Limb (tissue), 2 donors: ENCODE data around the gene AOAH.

Experiments used
- DNase-seq, 2 donors: peaks; one replicate each; pipeline ENCODE4 v3.0.0-alpha.2; 2016; ENCODE audit errors: extremely low spot score in 2 of 2

Gene AOAH

DNA sequence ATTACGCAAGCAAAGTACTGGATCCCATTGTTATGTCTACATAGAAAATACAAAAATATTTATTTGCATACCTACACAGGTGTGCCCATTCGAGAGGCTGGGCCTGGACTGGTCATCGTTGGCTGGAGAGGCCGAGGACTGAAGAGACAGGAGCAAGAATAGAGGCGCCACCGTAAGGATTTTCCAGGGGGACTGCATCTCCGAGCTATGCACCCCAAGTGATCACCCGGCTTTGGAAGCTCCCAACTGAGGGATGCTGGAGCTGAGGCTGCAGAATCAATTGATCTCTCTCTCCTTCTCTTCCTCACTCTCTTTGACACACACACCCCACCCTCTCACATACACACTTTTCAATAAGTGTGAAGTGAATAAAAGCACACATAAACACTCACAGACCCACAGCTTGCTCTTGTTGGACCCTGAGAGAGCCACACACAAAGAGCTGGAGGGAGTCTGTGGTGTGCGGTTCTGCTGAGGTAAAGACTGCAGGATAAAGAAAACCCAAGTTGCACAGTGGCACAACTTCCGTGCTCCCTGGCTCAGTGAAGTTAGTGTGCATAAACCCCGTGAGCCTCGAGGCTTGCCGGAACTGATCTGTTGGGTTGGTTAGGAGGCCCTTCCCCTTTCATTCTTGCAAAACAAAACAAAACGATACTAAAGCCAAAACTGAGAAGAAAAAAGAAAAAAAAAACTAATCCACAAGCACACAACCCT is at the start of gene AOAH:
AOAH (minus strand) TSS at position 544 of the 714 bp plus-strand sequence; CDS start at position 198, 346 bp downstream.
- DNase-seq, result no peak

DNA sequence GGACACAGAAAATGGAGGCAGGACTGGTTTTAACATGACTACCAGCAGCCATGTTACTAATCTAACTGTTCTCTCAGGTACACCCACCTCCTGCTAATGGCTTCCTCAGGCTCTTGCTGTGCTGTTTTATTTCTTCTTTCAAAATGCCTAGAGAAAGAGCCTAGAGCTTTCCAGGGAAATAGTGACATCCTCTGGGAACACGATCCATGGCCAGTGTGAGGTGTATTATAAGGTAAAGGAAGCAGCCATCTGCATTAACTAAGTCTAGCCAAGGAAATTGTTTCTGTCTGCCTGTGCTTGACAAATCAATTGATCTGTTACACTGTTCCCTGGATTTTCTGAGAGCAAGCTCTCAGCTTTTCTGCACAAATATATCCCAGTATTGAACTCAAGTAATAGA is 42.2 kb upstream of the AOAH start:
- no peak for DNase-seq

DNA sequence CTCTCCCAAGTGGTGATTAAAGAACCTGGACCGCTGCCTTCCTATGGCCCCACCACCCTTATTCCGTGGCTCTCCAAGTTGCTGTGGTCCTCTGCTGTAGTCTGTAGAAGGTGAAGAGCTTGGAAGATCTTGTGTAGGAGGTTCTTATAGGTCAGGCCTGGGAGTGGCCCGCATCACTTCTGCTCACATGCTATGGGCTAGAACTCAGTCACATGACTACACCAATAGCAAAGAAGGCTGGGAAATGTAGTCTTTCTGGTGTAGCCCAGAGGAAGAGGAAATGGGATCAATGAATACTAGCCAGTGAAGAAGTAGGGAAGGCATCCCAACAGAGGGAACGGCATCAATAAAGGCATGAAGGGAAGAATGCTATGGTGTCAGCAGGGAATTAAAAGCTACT is 41.3 kb upstream of the AOAH start:
- DNase-seq, result no peak

- DNase-seq, result no peak
Observed at GRCh38 chr7:36764929-36765328, 40.6 kb upstream of the AOAH start.

GRCh38 chr7:36763132-36763816 is 39.0 kb upstream of the AOAH start:
- DNase-seq, result no peak

GRCh38 chr7:36762394-36762793 is 38.1 kb upstream of the AOAH start:
- DNase-seq, result no peak

DNA sequence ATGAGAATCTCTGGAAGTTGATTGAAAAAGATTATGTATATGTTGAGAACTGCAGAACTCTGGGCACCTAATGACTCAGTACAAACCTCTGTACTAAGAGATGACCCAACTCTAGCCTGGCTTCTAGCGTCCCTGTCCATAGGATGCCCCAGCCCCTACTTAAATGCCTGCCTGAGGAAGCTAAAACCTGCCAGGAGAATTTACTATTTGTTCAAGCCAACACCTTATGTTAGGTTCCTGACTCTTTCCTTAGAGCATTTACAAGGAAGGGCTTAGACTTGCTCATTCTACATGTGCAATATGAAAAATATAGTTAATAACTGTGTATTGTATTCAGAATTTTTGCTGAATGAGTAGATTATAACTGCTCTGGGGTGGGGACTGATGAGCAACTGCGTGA is 37.5 kb upstream of the AOAH start:
- no peak for DNase-seq

- DNase-seq, result no peak
Observed at GRCh38 chr7:36760856-36761762, 36.8 kb upstream of the AOAH start.

DNA sequence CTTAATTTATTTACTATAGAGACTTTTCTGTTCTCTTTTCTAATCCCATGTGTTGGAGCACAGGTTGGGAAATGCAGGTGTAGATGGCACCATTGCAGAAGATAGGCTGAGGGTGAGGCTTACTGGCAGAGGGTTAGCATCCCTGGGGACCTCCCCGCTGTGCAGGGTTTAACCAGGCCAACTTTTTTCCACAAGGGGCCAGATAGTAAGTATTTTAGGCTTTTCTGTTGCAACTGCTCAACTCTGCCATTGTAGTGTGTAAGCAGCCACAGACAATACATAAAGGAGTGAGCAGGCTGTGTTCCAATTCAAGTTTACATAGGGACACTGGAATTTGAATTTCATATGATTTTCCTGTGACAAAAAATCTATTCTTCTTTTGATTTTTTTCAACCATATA is 34.6 kb upstream of the AOAH start:
- no peak for DNase-seq

DNA sequence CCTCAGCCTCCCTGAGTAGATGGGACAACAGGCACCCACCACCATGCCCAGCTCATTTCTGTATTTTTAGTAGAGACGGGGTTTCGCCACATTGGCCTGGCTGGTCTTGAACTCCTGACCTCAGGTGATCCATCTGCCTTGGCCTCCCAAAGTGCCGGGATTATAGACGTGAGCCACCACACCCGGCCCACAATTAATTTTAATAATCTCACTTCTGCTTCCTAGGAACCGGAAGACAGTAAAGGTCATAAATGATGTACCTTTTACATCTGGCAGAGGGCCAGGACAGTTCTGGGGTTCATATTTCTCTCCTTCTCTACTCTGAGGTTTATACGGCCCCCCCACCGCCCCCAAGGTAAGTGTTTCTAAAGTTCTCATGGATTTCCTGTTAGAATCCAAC is 31.2 kb upstream of the AOAH start:
- no peak for DNase-seq

DNA sequence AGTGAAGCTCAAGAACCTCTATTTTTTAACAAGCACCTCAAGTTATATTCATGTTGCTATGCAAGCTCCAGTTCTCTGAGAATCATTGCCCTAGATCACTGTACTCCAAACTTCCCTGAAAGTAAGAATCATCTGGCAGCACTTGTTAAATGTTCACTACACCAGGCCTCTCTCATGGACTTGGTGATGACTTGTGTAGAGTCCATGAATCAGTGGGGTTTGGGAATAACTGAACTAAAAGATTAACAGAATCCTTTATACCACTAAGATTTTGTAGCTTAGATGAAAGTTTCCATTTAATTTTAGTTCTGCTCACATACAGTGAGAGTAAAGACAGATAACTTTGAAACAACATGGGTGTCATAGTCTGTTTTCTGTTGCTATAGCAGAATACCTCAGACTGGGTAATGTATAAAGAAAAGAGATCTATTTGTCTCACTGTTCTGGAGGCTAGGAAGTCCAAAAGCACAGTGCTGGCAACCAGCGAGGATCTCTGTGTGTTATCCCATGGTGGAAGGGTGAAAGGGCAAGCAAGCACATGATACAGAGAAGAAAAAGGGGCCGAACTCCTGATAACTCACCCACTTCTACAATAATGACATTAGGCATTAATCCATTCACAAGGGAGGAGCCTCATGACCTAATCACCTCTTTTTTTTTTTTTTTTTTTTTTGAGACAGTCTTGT is 27.9 kb upstream of the AOAH start:
- no peak for DNase-seq

GRCh38 chr7:36750451-36750850 is 26.2 kb upstream of the AOAH start:
- DNase-seq, result no peak

- no peak for DNase-seq
Observed at GRCh38 chr7:36749282-36749960, 25.1 kb upstream of the AOAH start.

DNA sequence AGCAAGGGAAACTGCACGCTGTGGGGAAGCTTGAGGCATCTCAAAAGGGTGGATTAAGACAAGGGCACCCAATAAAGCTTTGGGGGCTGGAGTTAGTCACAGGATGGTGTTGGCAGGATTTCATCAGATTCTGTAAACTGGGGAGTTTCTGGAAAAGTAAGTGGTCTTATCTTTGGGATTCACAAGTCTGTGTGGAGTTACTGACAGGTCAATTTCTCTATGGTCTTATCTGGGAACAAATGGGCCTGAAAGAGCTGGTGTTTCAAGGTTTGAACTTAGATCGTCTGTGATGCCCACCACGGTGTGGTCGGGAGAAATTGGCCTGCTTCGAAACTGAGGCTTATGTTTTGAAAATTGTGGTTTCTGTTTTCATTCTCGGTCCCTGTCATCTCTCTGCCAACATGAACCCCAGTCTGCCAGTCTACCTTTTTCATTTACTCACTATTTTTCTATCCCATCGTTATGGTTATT is 23.8 kb upstream of the AOAH start:
- DNase-seq, result no peak

DNA sequence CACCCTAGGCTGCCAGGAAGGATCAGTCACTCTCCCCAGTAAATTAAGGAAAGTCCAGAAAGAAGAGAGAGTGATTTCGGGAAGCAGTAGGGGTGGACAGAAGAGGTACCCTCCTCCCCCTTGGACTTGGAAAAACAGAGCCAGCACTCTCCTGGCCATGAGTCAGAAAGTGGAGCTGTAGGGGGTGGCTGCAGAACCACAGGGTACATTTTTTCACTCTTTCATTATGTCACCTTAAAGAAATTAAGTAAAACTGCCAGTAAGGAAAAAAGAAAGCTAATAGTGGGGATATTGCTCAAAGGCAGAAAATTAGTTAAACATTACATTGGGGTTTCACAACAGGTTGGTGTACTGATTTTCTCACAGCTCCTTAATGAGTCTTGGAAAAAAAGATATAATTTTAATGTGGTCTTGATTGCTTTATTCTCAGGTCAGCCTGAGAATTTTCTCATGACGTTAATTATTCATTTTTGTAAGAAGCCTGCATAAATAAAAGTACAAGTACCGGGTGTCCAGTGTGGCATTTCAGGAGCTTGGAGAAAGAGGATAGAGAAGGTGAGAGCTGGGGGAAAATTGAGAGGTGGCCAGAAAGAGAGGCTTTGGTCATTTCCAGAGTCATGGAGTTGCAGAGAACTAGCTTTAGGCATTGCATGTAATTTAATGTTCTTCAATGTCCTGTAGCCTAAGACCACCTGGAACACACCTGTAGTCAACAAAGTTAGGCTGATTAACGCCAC is 23.2 kb upstream of the AOAH start:
- DNase-seq, result no peak

GRCh38 chr7:36746347-36746746 is 22.1 kb upstream of the AOAH start:
- DNase-seq, result no peak

DNA sequence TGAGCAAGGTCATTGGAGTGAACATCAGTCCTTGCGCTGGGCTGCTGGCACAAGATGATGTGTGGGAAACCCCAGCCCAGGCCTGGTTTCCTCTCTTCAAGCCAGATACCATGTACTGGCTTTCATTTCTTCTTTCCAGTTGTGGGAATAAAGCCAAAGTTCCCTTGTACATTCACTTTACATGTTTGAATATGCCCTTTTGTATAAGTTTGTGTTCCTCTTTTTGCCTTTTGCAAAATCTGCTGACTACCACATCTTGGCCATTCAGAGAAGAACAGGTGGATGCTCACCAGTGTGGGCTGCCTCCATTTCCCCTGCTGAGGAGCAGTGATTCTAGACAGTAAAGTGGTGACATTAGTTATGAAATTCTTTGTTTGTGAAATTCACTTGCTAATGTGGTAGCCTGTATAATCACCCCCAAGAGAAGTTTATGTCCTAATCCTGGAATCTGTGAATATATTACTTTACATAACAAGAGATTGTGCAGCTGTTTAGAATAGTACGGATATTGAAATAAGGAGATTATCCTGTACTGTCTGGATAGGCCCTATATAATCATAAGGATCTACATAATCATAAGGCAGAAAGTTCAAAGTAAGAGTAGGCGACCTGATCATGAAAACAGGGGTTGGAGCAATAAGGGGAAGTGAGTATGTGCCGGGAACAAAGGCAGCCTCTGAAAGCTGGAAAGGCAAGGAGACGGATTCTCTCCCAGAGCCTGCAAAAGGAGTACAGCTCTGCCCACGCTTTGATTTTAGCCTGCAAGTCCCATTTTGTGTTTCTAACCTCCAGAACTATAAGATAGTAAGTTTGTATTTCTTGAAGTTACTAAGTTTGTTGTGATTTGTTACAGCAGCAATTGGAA is 18.8 kb upstream of the AOAH start:
- DNase-seq, result no peak

- no peak for DNase-seq
Observed at GRCh38 chr7:36741866-36742265, 17.6 kb upstream of the AOAH start.

- DNase-seq, result no peak
Observed at GRCh38 chr7:36739351-36739750, 15.1 kb upstream of the AOAH start.
